T-helper 1 cell treated with Interleukin-12 subunit alpha and Interleukin-12 subunit beta and Interleukin-4 antibody, amounts not matched to agents 30 μg/mL and 1 μg/mL, for 36 hours (primary cell): ENCODE results near the gene SLC25A19.
A peak's percentile ranks its signal among the peaks of the same experiment; 100 is the strongest.

Experiments
- H3K27ac Mint-ChIP-seq: one replicate; pipeline ENCODE4 v1.8.0; 2021; ENCODE audit warnings: mild to moderate bottlenecking, mixed read lengths
- H3K27me3 Mint-ChIP-seq: one replicate; pipeline ENCODE4 v1.8.0; 2021; ENCODE audit warnings: low read depth, mixed read lengths
- H3K36me3 Mint-ChIP-seq: one replicate; pipeline ENCODE4 v1.8.0; 2021; ENCODE audit warnings: low read depth, mixed read lengths
- H3K4me1 Mint-ChIP-seq: one replicate; pipeline ENCODE4 v1.8.0; 2021; ENCODE audit warnings: low read depth, mixed read lengths
- H3K4me3 Mint-ChIP-seq: one replicate; pipeline ENCODE4 v1.8.0; 2021; ENCODE audit warnings: mild to moderate bottlenecking, moderate library complexity, mixed read lengths
- H3K9me3 Mint-ChIP-seq: one replicate; pipeline ENCODE4 v1.8.0; 2021; ENCODE audit warnings: mixed read lengths

The SLC25A19 gene

GRCh38 chr17:75244133-75244866, 44.9 kb downstream of the SLC25A19 start:
- Mint-ChIP-seq H3K4me3 (no peak overlapping the region), H3K27me3 (no peaks in the 10 kb centered on the region), H3K27ac (no peak overlapping the region), H3K4me1 (peaks cover 29% of the 10 kb centered on the region), H3K9me3 (no peaks in the 10 kb centered on the region), H3K36me3 (peaks cover 39% of the 10 kb centered on the region)

DNA sequence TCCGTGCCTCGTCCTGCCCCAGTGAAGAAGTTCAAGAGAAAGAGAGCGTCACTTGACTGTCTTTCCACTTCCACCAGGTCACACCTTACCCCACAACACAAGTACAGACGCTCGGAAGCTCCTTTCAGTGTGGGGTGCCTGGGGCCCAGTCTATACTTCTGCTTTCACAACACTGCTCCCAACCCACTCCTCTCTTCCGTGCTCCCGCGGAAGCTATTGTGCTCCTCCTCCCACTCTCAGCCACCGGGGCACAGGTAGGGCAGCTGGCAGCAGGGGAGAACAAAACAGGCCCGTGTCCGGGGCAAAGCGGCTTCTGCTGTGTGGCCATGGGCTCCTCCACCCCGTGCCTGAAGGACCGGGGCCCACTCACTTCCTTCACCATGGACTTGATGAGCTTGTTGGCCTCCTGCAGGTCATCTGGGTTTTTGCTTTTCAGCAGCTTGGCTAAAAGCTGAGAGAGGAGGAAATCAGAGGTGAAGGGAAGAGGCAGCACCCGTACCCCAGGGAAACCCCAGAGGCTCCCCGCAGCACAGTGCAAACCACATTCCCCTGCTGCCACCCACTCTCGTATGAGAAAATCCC, 46.7 kb downstream of the SLC25A19 start:
- Mint-ChIP-seq H3K9me3 (no peaks in the 10 kb centered on the region), H3K27me3 (no peaks in the 10 kb centered on the region), H3K27ac (peak overlapping the region; percentile 79), H3K4me3 (peak overlapping the region; percentile 42), H3K4me1 (peaks cover 33% of the 10 kb centered on the region), H3K36me3 (peaks cover 45% of the 10 kb centered on the region)

- peak overlapping the region; percentile 79 for H3K27ac Mint-ChIP-seq
- no peaks in the 10 kb centered on the region for H3K27me3 Mint-ChIP-seq
- H3K4me1 Mint-ChIP-seq: peaks cover 31% of the 10 kb centered on the region
- peaks cover 49% of the 10 kb centered on the region for H3K36me3 Mint-ChIP-seq
- no peak overlapping the region for H3K4me3 Mint-ChIP-seq
- H3K9me3 Mint-ChIP-seq: no peaks in the 10 kb centered on the region
Observed at GRCh38 chr17:75241996-75242460, 47.2 kb downstream of the SLC25A19 start.

- Mint-ChIP-seq H3K4me3 (no peak overlapping the region), H3K4me1 (peaks cover 31% of the 10 kb centered on the region), H3K36me3 (peaks cover 51% of the 10 kb centered on the region), H3K27me3 (no peaks in the 10 kb centered on the region), H3K9me3 (no peaks in the 10 kb centered on the region), H3K27ac (peak overlapping the region; percentile 17)
Observed at GRCh38 chr17:75241502-75241901, 47.7 kb downstream of the SLC25A19 start.

- no peaks in the 10 kb centered on the region for H3K9me3 Mint-ChIP-seq
- H3K4me3 Mint-ChIP-seq: no peak overlapping the region
- H3K27me3 Mint-ChIP-seq: no peaks in the 10 kb centered on the region
- H3K4me1 Mint-ChIP-seq: peaks cover 31% of the 10 kb centered on the region
- H3K36me3 Mint-ChIP-seq: peaks cover 53% of the 10 kb centered on the region
- no peak overlapping the region for H3K27ac Mint-ChIP-seq
Observed at GRCh38 chr17:75241143-75241430, 48.1 kb downstream of the SLC25A19 start.

DNA sequence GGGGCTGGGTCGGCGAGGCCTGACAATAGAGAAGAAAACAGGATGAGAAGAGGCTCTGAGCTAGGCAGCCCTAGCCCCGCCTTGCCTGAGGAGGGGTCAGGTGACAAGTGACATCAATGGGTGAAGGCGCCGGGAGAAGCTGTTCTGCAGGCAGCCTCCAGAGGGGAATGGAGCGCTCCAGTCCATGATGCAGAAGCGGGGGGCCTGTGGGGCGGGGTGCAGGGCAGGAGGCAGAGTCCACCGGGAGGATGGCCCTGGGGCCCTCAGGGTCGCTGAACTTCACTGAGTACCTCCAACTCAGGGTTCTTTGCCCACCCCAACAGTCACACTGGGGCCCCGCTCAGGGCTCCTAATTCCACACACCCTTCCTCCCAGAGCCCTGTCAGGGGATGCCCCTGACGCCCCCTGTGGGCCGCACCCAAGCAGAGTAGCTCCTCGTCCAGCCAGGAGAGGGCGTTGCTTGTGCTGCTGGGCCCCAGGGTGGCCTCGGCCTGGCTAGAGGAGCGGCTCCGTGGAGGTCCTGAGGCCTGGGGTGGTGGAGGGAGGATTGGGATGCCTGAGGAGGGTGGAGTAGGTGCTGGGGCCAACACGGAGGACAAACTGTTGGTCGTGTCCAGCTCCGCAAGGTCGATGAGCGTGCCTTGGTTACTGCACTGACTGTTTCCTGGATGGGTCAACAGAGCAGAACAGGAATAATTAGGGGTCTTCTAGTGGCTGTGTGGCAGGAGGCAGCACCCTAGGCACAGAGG, 48.7 kb downstream of the SLC25A19 start:
- Mint-ChIP-seq H3K27ac (no peak overlapping the region), H3K36me3 (peaks cover 51% of the 10 kb centered on the region)

DNA sequence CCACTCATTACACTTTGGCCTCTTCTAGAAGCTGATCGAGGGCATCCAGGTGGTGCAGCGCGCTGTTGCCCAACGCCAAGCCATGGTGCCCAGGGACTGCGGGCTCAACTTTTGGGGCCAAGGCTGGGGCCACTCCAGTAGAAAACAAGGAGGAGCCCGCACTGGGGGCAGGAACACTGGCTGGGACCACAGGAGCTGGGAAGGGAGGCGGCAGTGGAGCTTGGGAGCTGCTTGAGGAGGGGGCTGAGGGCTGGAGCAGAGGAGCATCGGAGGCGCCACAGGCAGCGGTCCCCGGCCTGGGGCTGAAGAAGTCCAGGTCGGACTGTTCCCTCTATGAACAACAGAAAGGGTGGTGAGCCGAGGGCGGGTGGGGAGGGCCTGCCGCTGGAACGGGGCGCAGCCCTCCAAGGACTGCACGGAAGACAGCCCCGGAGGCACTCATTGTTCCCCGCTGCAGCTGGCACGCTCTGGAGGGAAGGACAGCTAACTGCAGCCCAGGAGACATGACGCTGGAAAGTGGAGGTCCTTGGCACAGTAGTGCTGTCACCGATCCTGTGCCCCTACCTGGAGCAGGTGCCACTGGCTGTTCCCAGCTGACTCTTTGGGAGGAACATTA, 49.3 kb downstream of the SLC25A19 start:
- Mint-ChIP-seq H3K36me3 (peaks cover 57% of the 10 kb centered on the region), H3K27ac (no peak overlapping the region), H3K27me3 (no peaks in the 10 kb centered on the region), H3K4me3 (no peak overlapping the region), H3K4me1 (peaks cover 31% of the 10 kb centered on the region), H3K9me3 (no peaks in the 10 kb centered on the region)

More for the DNA sequence above, 48.7 kb downstream of the SLC25A19 start:
- Mint-ChIP-seq H3K27me3 (no peaks in the 10 kb centered on the region), H3K4me3 (no peak overlapping the region), H3K9me3 (no peaks in the 10 kb centered on the region), H3K4me1 (peaks cover 31% of the 10 kb centered on the region)

- Mint-ChIP-seq H3K27me3 (no peaks in the 10 kb centered on the region), H3K36me3 (peaks cover 58% of the 10 kb centered on the region), H3K4me3 (no peak overlapping the region), H3K4me1 (peaks cover 26% of the 10 kb centered on the region), H3K9me3 (no peaks in the 10 kb centered on the region), H3K27ac (no peak overlapping the region)
Observed at GRCh38 chr17:75239214-75239613, 50.0 kb downstream of the SLC25A19 start.

DNA sequence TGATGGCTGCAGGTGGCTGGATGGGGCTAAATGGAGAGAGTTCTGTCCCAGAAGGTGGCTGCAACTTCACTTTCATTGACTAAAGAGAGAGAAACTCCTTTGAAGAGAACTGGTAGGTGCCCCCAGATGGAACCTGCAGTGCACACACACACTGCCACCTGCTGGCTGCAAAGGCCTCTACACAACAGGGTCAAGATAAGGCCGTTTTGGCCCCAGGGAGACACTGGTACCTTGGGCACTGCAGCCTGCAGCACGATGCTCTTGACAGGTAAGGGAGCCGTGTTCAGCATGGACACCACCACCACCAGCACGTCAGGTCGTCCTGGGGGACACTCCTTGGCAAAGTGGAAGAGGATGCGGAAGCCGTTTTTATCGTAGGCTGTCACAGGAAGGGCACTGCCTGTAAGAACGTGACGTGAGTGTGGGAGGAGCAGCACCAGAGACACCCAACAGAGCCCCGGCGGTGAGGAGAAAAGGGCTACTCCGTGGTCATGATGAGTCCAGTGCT, 50.5 kb downstream of the SLC25A19 start:
- Mint-ChIP-seq H3K4me1 (peaks cover 21% of the 10 kb centered on the region), H3K9me3 (no peaks in the 10 kb centered on the region), H3K4me3 (peak overlapping the region; percentile 41), H3K27me3 (no peaks in the 10 kb centered on the region), H3K27ac (peak overlapping the region; percentile 76), H3K36me3 (peaks cover 55% of the 10 kb centered on the region)

- H3K9me3 Mint-ChIP-seq: no peaks in the 10 kb centered on the region
- H3K27me3 Mint-ChIP-seq: no peaks in the 10 kb centered on the region
- H3K4me1 Mint-ChIP-seq: peaks cover 17% of the 10 kb centered on the region
- no peak overlapping the region for H3K27ac Mint-ChIP-seq
- H3K36me3 Mint-ChIP-seq: peaks cover 51% of the 10 kb centered on the region
- H3K4me3 Mint-ChIP-seq: no peak overlapping the region
Observed at GRCh38 chr17:75238020-75238580, 51.1 kb downstream of the SLC25A19 start.

DNA sequence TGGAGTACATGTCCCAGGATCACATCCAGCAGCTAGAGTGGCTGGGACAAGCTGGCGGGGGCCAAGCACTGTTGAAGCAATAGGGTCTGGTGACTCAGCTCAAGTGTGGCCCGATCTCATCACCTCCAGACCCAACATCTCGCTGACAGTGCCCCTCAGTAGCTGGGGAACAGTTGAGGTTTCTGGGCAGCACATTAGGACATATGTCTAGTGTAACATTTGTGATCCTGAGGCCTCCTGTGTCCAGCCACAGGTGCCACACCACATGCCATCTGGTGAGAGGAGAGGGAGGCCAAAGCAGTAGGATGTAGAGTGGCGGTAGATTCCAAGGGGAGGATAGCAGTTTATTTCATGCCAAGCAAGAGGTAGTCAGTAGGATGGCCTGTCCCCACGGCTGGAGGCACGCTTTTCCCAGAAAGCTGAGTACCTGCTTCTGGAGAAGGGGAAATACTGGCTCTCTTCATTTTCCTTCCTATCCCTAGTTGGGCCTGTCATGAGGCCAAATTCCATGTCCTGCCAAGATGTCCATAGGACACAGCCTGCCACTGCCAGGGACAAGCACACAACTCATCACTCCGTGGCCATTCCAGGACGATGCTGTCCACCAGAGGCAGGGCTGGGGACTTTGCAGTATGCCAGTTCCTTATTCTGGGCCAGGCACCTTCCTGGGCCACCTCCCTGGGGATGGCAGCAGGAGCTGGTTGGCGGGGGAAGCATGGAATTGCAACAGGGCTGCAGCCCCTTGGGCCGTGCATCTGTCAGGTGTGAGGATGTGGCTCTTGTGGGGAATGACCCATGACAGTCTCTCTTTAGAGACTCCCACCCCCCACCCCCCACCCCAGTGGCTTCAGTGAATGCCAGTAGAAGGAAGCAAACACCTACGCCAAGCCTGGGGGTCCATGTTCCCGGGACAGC, 51.9 kb downstream of the SLC25A19 start:
- no peaks in the 10 kb centered on the region for H3K27me3 Mint-ChIP-seq
- peaks cover 13% of the 10 kb centered on the region for H3K4me1 Mint-ChIP-seq
- no peak overlapping the region for H3K27ac Mint-ChIP-seq
- H3K9me3 Mint-ChIP-seq: no peaks in the 10 kb centered on the region
- H3K36me3 Mint-ChIP-seq: peaks cover 51% of the 10 kb centered on the region
- no peak overlapping the region for H3K4me3 Mint-ChIP-seq

- H3K27ac Mint-ChIP-seq: no peak overlapping the region
- no peaks in the 10 kb centered on the region for H3K4me1 Mint-ChIP-seq
- H3K9me3 Mint-ChIP-seq: no peaks in the 10 kb centered on the region
- H3K4me3 Mint-ChIP-seq: no peak overlapping the region
- H3K36me3 Mint-ChIP-seq: peaks cover 44% of the 10 kb centered on the region
- H3K27me3 Mint-ChIP-seq: no peaks in the 10 kb centered on the region
Observed at GRCh38 chr17:75232786-75233185, 56.4 kb downstream of the SLC25A19 start.

GRCh38 chr17:75231741-75232464, 57.3 kb downstream of the SLC25A19 start:
- no peak overlapping the region for H3K4me3 Mint-ChIP-seq
- H3K4me1 Mint-ChIP-seq: no peaks in the 10 kb centered on the region
- H3K27me3 Mint-ChIP-seq: no peaks in the 10 kb centered on the region
- H3K27ac Mint-ChIP-seq: no peak overlapping the region
- H3K9me3 Mint-ChIP-seq: no peaks in the 10 kb centered on the region
- peaks cover 39% of the 10 kb centered on the region for H3K36me3 Mint-ChIP-seq
